Measurements from ENCODE around the gene TUBGCP3. TPM values are rescaled to one million over a fixed set of nuclear protein-coding genes. Genes with fewer than 3 reads are reported as not detected.
"Not testable (repeated sequence)": the region's sequence is repeated elsewhere in the genome, so short reads cannot be mapped to it uniquely, and the experiment has no call there.

TUBGCP3 gene
- total RNA-seq, 1 donor from 2014 or later = 16.3 TPM

DNA sequence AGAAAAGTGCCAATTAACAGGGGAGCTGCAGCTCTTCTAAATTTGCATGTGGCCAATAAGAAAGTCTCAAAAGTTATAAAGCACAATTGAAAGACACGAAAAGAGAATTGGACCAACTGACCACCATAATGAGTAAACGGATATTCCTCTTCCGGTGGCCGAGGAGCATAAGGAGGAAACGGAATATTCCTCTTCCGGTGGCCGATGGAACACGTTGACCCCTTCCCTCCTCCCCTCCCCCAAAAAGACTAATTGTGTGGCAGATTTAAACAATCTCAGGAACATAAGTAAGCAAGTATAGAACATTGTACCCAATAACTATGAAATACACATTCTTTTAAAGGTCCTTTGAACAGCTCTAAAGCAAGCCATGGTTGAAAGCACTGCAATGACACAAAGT lies 41.2 kb upstream of the TUBGCP3 start:
- H3K36me3 Mint-ChIP-seq (ENCODE audit: low read depth) = no peaks in the 10 kb centered on the region
- no peaks in the 10 kb centered on the region for H3K9me3 Mint-ChIP-seq (ENCODE audit: low read depth)
- H3K27ac Mint-ChIP-seq (ENCODE audit: unreplicated experiment) = no peak overlapping the region
- DNase-seq (ENCODE audit: low spot score) = no peak
- H3K4me1 Mint-ChIP-seq (ENCODE audit: low read depth) = no peaks in the 10 kb centered on the region
- H3K27me3 Mint-ChIP-seq (ENCODE audit: low read depth) = peaks cover 33% of the 10 kb centered on the region
- no peak overlapping the region for H3K4me3 Mint-ChIP-seq (ENCODE audit: unreplicated experiment)
- TF ChIP-seq, protein P1, sequence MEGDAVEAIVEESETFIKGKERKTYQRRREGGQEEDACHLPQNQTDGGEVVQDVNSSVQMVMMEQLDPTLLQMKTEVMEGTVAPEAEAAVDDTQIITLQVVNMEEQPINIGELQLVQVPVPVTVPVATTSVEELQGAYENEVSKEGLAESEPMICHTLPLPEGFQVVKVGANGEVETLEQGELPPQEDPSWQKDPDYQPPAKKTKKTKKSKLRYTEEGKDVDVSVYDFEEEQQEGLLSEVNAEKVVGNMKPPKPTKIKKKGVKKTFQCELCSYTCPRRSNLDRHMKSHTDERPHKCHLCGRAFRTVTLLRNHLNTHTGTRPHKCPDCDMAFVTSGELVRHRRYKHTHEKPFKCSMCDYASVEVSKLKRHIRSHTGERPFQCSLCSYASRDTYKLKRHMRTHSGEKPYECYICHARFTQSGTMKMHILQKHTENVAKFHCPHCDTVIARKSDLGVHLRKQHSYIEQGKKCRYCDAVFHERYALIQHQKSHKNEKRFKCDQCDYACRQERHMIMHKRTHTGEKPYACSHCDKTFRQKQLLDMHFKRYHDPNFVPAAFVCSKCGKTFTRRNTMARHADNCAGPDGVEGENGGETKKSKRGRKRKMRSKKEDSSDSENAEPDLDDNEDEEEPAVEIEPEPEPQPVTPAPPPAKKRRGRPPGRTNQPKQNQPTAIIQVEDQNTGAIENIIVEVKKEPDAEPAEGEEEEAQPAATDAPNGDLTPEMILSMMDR (IDR thresholded peaks at IDR 0.05) = no peak

DNA sequence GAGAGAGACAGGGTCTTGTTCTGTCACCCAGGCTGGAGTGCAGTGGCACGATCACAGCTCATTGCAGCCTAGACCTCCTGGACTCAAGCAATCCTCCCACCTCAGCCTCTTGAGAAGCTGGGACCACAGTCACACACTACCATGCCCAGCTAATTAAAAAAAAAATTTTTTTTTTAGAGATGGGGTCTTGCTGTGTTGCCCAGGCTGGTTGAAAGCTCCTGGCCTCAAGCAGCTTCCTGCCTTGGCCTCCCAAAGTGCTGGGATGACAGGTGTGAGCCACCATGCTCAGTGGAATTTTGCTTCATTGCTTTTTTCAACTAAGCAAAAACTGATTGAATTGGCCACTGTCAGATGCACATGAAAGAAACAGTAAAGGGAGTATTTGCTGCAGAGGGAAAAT lies 39.7 kb upstream of the TUBGCP3 start:
- DNase-seq (ENCODE audit: low spot score); H3K4me1 Mint-ChIP-seq (ENCODE audit: low read depth): not testable (repeated sequence)

DNA sequence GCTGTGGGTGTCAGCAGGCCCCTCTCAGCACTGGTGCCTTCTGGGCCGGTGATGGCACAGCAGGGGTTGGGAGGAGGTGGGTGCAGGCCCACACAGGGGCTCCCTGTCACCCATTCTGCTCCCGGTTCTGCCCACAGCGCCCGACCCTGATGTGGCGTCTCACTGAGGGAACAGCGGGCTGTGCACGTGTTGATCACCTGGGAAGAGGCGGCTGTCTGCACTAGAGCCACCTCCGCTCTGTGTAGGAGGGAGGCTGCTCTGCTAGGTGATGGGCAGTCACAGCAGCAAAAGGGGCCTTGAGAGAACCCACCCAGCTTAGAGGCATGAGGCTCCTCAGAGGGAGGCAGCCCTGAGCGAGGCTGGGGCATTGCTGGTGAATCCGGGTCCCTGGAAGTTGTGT lies 39.2 kb upstream of the TUBGCP3 start:
- Mint-ChIP-seq H3K27me3 (ENCODE audit: low read depth) (peaks cover 39% of the 10 kb centered on the region), H3K9me3 (ENCODE audit: low read depth) (no peaks in the 10 kb centered on the region), H3K4me3 (ENCODE audit: unreplicated experiment) (no peak overlapping the region), H3K36me3 (ENCODE audit: low read depth) (no peaks in the 10 kb centered on the region), H3K4me1 (ENCODE audit: low read depth) (no peaks in the 10 kb centered on the region), H3K27ac (ENCODE audit: unreplicated experiment) (no peak overlapping the region)
- DNase-seq (ENCODE audit: low spot score) = no peak
- TF ChIP-seq, protein P1 (IDR thresholded peaks at IDR 0.05) = no peak

More for the DNA sequence above, 39.7 kb upstream of the TUBGCP3 start:
- peaks cover 35% of the 10 kb centered on the region for H3K27me3 Mint-ChIP-seq (ENCODE audit: low read depth)
- not testable (repeated sequence) for H3K36me3 Mint-ChIP-seq (ENCODE audit: low read depth); H3K27ac Mint-ChIP-seq (ENCODE audit: unreplicated experiment); H3K9me3 Mint-ChIP-seq (ENCODE audit: low read depth); H3K4me3 Mint-ChIP-seq (ENCODE audit: unreplicated experiment)

- Mint-ChIP-seq H3K4me3 (ENCODE audit: unreplicated experiment) (no peak overlapping the region), H3K27me3 (ENCODE audit: low read depth) (peaks cover 40% of the 10 kb centered on the region)
These were observed 38.8 kb upstream of the TUBGCP3 start for GRCh38 chr13:112626761-112627160.

DNA sequence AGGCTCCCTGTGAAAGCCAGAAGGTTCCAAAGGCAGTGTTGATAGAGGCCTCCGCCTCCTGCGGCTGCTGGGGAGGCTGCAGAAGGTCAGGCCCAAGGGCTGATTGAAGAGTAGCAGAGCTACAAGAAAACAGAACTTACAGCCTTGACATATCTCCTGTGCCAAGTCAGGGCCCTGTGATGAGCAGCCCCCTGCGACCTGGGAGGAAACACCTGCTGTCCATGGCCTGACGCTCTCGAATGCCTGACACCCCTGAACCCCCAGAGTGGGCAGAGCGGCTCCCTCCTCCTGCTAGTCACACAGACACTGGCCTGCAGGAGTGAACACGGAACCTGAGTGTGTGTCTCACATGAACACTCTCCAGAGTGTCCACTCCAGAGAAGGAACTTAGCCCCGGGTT lies 38.2 kb upstream of the TUBGCP3 start:
- Mint-ChIP-seq H3K36me3 (ENCODE audit: low read depth) (no peaks in the 10 kb centered on the region), H3K27me3 (ENCODE audit: low read depth) (peaks cover 44% of the 10 kb centered on the region), H3K9me3 (ENCODE audit: low read depth) (no peaks in the 10 kb centered on the region), H3K27ac (ENCODE audit: unreplicated experiment) (no peak overlapping the region), H3K4me3 (ENCODE audit: unreplicated experiment) (no peak overlapping the region), H3K4me1 (ENCODE audit: low read depth) (no peaks in the 10 kb centered on the region)
- DNase-seq (ENCODE audit: low spot score) = peak; percentile 55
- TF ChIP-seq, protein P1 (IDR thresholded peaks at IDR 0.05) = no peak

More at GRCh38 chr13:112626761-112627160, 38.8 kb upstream of the TUBGCP3 start:
- no peaks in the 10 kb centered on the region for H3K36me3 Mint-ChIP-seq (ENCODE audit: low read depth)
- H3K4me1 Mint-ChIP-seq (ENCODE audit: low read depth) = no peaks in the 10 kb centered on the region
- H3K27ac Mint-ChIP-seq (ENCODE audit: unreplicated experiment) = no peak overlapping the region
- H3K9me3 Mint-ChIP-seq (ENCODE audit: low read depth) = no peaks in the 10 kb centered on the region
- TF ChIP-seq, protein P1 (IDR thresholded peaks at IDR 0.05) = no peak
- no peak for DNase-seq (ENCODE audit: low spot score)

GRCh38 chr13:112625698-112626097 lies 37.7 kb upstream of the TUBGCP3 start:
- H3K9me3 Mint-ChIP-seq (ENCODE audit: low read depth) = no peaks in the 10 kb centered on the region
- no peak overlapping the region for H3K27ac Mint-ChIP-seq (ENCODE audit: unreplicated experiment)

More at GRCh38 chr13:112625698-112626097, 37.7 kb upstream of the TUBGCP3 start:
- DNase-seq (ENCODE audit: low spot score) = no peak
- Mint-ChIP-seq H3K36me3 (ENCODE audit: low read depth) (no peaks in the 10 kb centered on the region), H3K27me3 (ENCODE audit: low read depth) (peaks cover 44% of the 10 kb centered on the region), H3K4me1 (ENCODE audit: low read depth) (no peaks in the 10 kb centered on the region), H3K4me3 (ENCODE audit: unreplicated experiment) (no peak overlapping the region)
- TF ChIP-seq, protein P1 (IDR thresholded peaks at IDR 0.05) = no peak

Measured in chondrocyte (in vitro differentiated cells).